Thyroid gland (tissue), 4 donors: ENCODE data around the gene TRPM4. TPM values are rescaled to one million over a fixed set of nuclear protein-coding genes. Genes with fewer than 3 reads are reported as not detected.
A peak's percentile ranks its signal among the peaks of the same experiment; 100 is the strongest.

Experiments
- DNase-seq, 2 donors: peaks; one replicate each; pipeline ENCODE4 v3.0.0-alpha.2; 2019
- H3K27ac ChIP-seq, 3 donors: fragments of 200-600 bp; sonication (generic); 1 replicate in 2 of 3; 2 replicates in 1 of 3; pipeline ENCODE4 v1.5.1; 2016 to 2019; ENCODE audit warnings: mild to moderate bottlenecking in 1 of 3, moderate library complexity in 1 of 3
- H3K27me3 ChIP-seq: fragments of 200-600 bp; sonication (generic); one replicate; pipeline ENCODE4 v1.5.1; 2019
- H3K36me3 ChIP-seq, 2 donors: fragments of 200-600 bp; sonication (generic); one replicate each; pipeline ENCODE4 v1.5.1; 2016 to 2019
- H3K4me1 ChIP-seq, 2 donors: fragments of 200-600 bp; sonication (generic); one replicate each; pipeline ENCODE4 v1.5.1; 2017 to 2019
- H3K4me3 ChIP-seq, 3 donors: fragments of 200-600 bp; sonication (generic); replicated peaks in 1 of 3; 1 replicate in 2 of 3; 2 replicates in 1 of 3; pipeline ENCODE4 v1.5.1; 2016; ENCODE audit warnings: mild to moderate bottlenecking in 1 of 3
- H3K9me3 ChIP-seq: fragments of 200-600 bp; sonication (generic); one replicate; pipeline ENCODE4 v1.5.1; 2017
- POLR2A ChIP-seq, 2 donors: fragments of 450-650 bp; IDR thresholded peaks; one replicate each; pipeline ENCODE4 v1.6.1; 2017; ENCODE audit warnings: antibody characterized with exemption in 2 of 2, mild to moderate bottlenecking in 2 of 2, moderate library complexity in 1 of 2
- WGBS, 2 donors: methylation state at CpG; one replicate each; pipeline ENCODE4 v1.1.5; 2017; 5-methylcytosine and 5-hydroxymethylcytosine counted together
- intact Hi-C: fragments of 100-400 bp; cut with DNase I; formaldehyde crosslinking; loops from one replicate; pipeline ENCODE4 v1.15.1; 2023
- total RNA-seq, 4 donors: library from RNA; depleted of rRNA; stranded (reverse); fragments of >200 nt; gene quantifications; one replicate each; pipeline ENCODE4 v1.2.3, GENCODE V29; 2016
- TF ChIP-seq, protein P1 (sequence below), 6 experiments: fragments of 200-600 bp in 3 of 6; fragments of 450-650 bp in 3 of 6; sonication (generic) in 3 of 6; IDR thresholded peaks; one replicate each; pipeline ENCODE4 v1.5.1; 2016 to 2019; ENCODE audit warnings: antibody characterized with exemption in 6 of 6, mild to moderate bottlenecking in 2 of 6, inconsistent platforms in 1 of 6, moderate library complexity in 1 of 6

TRPM4 gene
- total RNA-seq, 4 donors from 2014 or later, result 18.4 to 36.4 (median 26.1) TPM

GRCh38 chr19:49150106-49150943 is 7.3 kb upstream of the TRPM4 start:
- Histone ChIP-seq H3K27me3 (no peaks in the 10 kb centered on the region), H3K4me1 (peaks cover 23 to 35% of the 10 kb centered on the region in 2 donors), H3K4me3 (peak overlapping the region; percentile 27 to 60 (median 49)), H3K9me3 (no peaks in the 10 kb centered on the region), H3K36me3 (no peaks in the 10 kb centered on the region), H3K27ac (peak overlapping the region; percentile 51 to 84 (median 83))
- TF ChIP-seq, protein P1, sequence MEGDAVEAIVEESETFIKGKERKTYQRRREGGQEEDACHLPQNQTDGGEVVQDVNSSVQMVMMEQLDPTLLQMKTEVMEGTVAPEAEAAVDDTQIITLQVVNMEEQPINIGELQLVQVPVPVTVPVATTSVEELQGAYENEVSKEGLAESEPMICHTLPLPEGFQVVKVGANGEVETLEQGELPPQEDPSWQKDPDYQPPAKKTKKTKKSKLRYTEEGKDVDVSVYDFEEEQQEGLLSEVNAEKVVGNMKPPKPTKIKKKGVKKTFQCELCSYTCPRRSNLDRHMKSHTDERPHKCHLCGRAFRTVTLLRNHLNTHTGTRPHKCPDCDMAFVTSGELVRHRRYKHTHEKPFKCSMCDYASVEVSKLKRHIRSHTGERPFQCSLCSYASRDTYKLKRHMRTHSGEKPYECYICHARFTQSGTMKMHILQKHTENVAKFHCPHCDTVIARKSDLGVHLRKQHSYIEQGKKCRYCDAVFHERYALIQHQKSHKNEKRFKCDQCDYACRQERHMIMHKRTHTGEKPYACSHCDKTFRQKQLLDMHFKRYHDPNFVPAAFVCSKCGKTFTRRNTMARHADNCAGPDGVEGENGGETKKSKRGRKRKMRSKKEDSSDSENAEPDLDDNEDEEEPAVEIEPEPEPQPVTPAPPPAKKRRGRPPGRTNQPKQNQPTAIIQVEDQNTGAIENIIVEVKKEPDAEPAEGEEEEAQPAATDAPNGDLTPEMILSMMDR (IDR thresholded peaks at IDR 0.05), result peak in 1 of 6 experiments; percentile 11
- TF ChIP-seq POLR2A (IDR thresholded peaks at IDR 0.05), result peak in 1 of 2 donors; percentile 62
- intact Hi-C loops, result loop anchor here (5.0 kb wide), 2 partner anchors 33 to 47 kb away; partner anchors contain the start of genes C19orf73 and PPFIA3
- 1% methylated on average over 25 to 30 of the region's 75 CpGs for WGBS, 2 donors
- DNase-seq, result peak; percentile 88 to 89

GRCh38 chr19:49150944-49151243 is 6.7 kb upstream of the TRPM4 start:
- peaks cover 23 to 30% of the 10 kb centered on the region in 2 donors for H3K4me1 ChIP-seq
- no peak for TF ChIP-seq POLR2A (IDR thresholded peaks at IDR 0.05)
- TF ChIP-seq, protein P1 (IDR thresholded peaks at IDR 0.05), result no peak
- H3K9me3 ChIP-seq, result no peaks in the 10 kb centered on the region
- peak in 1 of 2 donors; percentile 32 for DNase-seq
- intact Hi-C loops, result loop anchor here (5.0 kb wide), 2 partner anchors 34 to 46 kb away; partner anchors contain the start of genes C19orf73 and PPFIA3
- WGBS, 2 donors, result 7 to 13% methylated on average over 11 of the region's 16 CpGs
- H3K27me3 ChIP-seq, result no peaks in the 10 kb centered on the region
- H3K4me3 ChIP-seq, result peak overlapping the region in 2 of 3 donors; percentile 27 to 60
- H3K36me3 ChIP-seq, result no peaks in the 10 kb centered on the region
- H3K27ac ChIP-seq, result peak overlapping the region; percentile 51 to 84 (median 83)

DNA sequence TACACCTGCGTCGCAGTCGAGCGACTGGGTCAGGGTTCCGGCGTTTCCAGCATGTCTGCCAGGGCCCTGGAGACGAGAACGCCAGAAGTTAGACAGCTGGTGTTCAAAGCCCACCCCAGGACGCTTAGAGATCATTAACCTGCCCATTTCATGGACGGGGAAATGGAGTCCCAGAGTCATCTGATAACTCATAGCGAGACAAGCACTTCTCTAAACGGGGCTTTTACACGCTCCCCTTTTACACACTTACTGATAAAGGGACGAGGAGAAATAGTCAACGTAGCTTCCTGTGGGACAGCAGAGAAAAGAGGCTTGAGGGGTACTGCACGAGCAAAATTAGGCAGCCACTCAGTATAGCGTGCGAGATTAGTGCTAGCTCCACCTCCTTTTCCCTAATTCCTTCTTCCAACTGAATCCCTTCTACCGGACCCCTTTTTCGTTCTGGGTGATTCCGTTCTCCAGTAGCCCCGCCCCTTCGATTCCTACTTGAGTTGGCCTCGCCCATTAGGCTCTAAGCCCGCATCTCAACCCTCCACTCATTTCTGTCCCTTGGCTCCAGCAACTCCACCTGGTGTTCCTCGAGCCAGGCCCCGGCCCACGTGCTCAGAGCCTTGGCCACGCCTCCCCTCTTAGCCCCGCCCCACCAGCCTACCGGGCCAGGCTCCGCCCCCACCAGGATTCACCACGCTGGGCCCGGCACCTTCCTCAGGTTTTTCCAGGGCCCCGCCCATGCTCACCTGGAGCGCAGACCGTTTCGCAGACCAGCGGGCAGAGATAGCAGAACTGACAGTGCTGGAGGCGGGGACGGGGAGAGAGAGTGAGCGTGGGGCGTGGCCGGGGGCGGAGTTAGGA is 6.1 kb upstream of the TRPM4 start:
- Histone ChIP-seq H3K27ac (peak overlapping the region; percentile 51 to 84 (median 83)), H3K27me3 (no peaks in the 10 kb centered on the region), H3K36me3 (no peaks in the 10 kb centered on the region), H3K4me1 (peaks cover 18 to 24% of the 10 kb centered on the region in 2 donors), H3K4me3 (peak overlapping the region in 1 of 3 donors; percentile 60), H3K9me3 (no peaks in the 10 kb centered on the region)
- DNase-seq, result peak; percentile 96 to 97
- WGBS, 2 donors, result 8 to 9% methylated on average over 32 to 39 of the region's 45 CpGs
- peak in 1 of 2 donors; percentile 40 for TF ChIP-seq POLR2A (IDR thresholded peaks at IDR 0.05)
- TF ChIP-seq, protein P1 (IDR thresholded peaks at IDR 0.05), result no peak
- intact Hi-C loops, result loop anchor here (5.0 kb wide), 2 partner anchors 34 to 46 kb away; partner anchors contain the start of genes C19orf73 and PPFIA3

DNA sequence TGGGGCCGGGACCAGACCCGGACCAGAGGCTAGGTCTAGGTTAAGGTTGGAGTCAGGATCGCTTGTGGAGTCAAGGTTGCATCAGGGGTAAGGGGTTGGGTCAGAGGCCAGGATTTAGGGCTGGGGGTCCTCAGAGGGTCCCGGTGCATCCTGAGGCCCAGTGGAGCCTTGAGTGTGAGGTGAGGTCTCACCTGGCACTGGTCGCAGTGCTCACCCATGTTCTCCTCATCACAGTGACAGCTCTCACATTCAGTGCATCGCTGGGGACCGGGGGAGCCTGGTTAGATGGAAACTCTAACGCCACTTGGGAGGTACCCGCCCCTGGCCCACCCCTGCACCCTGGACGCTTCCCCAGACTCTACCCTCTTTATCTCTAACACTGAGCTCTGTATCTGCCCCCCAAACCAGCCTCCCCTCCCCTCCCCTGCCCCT is 5.5 kb upstream of the TRPM4 start:
- no peak for DNase-seq
- Histone ChIP-seq H3K27ac (peak overlapping the region in 1 of 3 donors; percentile 83), H3K4me3 (no peak overlapping the region), H3K36me3 (no peaks in the 10 kb centered on the region), H3K9me3 (no peaks in the 10 kb centered on the region), H3K27me3 (no peaks in the 10 kb centered on the region), H3K4me1 (peaks cover 18 to 21% of the 10 kb centered on the region in 2 donors)
- no peak for TF ChIP-seq POLR2A (IDR thresholded peaks at IDR 0.05)
- TF ChIP-seq, protein P1 (IDR thresholded peaks at IDR 0.05), result no peak
- 35 to 43% methylated on average over 10 of the region's 10 CpGs for WGBS, 2 donors
- intact Hi-C loops, result loop anchor here (5.0 kb wide), 2 partner anchors 35 to 45 kb away; partner anchors contain the start of genes C19orf73 and PPFIA3
